OCI-LY1 (cell line): ENCODE results near the gene NRP2.

Experiments used
- EZH2 ChIP-seq: fragments of 200-600 bp; sonication (generic), shearing (Covaris generic); IDR thresholded peaks from 2 replicates; pipeline ENCODE4 v1.8.0; 2017; ENCODE audit warnings: borderline replicate concordance, mixed run types, mild to moderate bottlenecking, antibody characterized with exemption, low read length, moderate library complexity, mixed read lengths
- TF ChIP-seq, protein P1 (sequence below): fragments of 200-600 bp; sonication (generic), shearing (Covaris generic); IDR thresholded peaks from 2 replicates; pipeline ENCODE4 v1.5.1; 2017; ENCODE audit warnings: mild to moderate bottlenecking, antibody characterized with exemption, low read length, moderate library complexity, mixed read lengths

DNA sequence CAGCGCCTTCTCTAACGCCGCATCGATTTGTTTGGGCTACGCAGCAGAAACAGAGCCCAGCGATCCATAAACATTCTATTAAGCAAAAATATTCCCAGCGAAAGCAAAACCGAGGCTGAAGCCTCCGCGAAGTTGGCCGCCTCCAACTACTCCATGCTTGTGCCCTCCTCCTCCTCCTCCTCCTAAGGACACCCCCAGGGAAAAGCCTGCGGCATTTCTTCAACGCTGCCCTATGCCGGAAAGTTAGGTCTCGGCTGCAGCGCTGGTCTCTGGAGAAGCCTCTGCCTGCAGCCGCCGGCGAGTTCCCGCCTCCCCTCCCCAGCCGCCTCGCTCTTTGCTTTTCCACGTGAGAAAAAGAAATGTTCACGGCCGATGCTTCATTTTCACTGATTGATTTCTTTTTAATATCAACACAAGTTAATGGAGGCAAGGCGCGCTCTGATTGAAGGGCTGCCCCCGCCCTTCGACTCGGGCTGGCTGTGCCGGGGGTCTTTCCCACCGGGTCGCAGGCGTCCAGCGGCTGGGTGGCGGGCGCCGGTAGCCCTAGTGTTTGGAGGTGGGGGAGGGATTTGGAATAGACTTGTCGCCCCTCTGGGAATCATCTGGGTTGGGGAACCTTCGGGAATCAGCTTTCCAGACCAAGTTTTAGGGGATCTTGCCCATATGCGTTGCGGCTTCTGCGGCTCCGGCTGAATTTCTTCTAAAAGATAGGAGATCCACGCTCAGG, 3.9 kb downstream of the NRP2 start:
- TF ChIP-seq, protein P1, sequence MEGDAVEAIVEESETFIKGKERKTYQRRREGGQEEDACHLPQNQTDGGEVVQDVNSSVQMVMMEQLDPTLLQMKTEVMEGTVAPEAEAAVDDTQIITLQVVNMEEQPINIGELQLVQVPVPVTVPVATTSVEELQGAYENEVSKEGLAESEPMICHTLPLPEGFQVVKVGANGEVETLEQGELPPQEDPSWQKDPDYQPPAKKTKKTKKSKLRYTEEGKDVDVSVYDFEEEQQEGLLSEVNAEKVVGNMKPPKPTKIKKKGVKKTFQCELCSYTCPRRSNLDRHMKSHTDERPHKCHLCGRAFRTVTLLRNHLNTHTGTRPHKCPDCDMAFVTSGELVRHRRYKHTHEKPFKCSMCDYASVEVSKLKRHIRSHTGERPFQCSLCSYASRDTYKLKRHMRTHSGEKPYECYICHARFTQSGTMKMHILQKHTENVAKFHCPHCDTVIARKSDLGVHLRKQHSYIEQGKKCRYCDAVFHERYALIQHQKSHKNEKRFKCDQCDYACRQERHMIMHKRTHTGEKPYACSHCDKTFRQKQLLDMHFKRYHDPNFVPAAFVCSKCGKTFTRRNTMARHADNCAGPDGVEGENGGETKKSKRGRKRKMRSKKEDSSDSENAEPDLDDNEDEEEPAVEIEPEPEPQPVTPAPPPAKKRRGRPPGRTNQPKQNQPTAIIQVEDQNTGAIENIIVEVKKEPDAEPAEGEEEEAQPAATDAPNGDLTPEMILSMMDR, result no peak
- no peak for TF ChIP-seq EZH2
